HG02798 (cell line): ENCODE results near the gene TOR1A.
A peak's percentile ranks its signal among the peaks of the same experiment; 100 is the strongest.

Experiments
- ATAC-seq: cut with Tn5 transposase; IDR thresholded peaks from one replicate; pipeline ENCODE4 v1.9.1; 2021; ENCODE audit warnings: mild to moderate bottlenecking; ENCODE audit not compliant: unreplicated experiment, poor library complexity

TOR1A gene

DNA sequence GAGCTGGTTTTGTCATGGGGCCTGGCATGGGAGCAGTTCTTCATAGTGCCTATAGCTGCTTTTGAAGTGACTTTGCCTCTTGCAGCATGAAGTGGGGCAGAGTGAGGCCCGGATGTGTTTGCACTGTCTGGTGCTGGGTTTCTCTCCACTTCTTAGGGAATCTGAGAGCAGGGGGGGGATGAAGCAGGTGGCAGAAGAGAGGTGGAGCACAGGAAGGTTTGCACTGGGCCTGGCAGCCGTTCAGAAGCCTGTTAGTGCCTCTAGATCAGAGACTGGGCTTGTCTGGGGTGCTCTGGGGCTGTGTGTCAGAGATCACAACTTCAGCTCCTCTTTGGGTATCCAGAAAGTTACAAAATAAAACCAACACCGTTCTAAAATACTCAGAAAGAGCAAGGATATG is 29.7 kb upstream of the TOR1A start:
- no peak for ATAC-seq

- ATAC-seq: no peak
These were observed 28.6 kb upstream of the TOR1A start for GRCh38 chr9:129852579-129852978.

GRCh38 chr9:129851821-129852220 is 27.9 kb upstream of the TOR1A start:
- ATAC-seq: no peak

DNA sequence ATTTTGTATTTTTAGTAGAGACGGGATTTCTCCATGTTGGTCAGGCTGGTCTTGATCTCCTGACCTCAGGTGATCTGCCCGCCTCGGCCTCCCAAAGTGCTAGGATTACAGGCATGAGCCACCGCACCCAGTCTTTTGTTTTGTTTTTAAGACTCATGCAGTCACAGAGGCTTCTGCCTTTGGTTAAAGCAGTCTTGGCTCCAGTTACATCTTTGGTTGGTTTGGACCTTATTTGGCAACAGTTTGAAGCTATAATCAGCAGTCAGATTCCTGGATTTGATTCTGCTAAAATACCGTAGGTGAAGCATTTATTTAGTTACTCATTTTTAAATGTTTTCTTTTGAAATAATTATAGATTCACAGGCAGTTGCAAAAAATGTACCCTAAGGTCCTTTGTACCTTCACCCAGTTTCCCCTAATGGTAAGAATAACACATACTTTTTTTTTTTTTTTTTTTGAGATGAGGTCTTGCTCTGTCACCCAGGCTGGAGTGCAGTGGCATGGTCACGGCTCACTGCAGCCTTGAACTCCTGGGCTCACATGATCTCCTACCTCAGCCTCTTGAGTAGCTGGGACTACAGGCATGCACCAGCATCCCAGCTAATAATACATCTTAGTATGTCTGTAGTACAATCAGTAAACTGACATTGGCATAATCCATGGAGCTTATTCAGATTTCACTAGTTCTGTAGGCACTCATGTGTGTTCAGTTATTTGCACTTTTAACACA is 27.1 kb upstream of the TOR1A start:
- ATAC-seq: no peak

- no peak for ATAC-seq
These were observed 26.0 kb upstream of the TOR1A start for GRCh38 chr9:129849901-129850300.

DNA sequence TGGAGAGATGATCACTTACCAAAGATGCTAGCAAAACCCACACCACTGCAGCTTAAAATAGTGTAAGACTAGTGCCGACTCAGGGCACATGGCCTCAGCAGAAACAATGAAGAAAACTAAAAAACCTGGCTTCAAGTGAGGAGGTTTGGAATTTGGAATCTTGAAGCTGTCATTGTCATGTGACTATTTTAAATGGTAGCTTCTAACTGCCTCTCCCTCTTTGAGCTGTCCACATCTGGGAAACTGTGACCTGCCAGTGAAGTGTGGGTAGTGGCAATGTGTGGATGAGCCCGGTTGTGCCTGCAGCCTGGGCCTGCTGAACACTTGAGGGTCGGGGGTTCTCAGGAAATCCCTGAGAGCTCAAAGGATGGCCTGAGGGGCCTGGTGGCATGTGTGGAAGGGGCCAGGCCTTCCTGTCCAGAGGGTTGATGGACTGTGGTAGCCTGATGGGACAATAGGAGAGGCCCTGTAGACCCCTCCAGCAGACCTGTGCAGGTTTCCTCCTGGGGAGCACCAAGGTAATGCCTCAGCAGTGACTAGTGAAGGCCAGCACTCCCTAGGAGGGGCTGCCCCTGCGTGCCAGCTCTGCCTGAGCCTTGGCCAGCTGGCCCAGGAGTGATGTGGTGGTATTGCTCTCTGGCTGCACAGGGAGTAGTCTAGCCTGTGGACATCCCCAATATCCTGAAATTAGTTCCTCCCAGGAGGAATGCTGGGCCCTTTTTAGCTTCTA is 24.9 kb upstream of the TOR1A start:
- ATAC-seq: no peak

- no peak for ATAC-seq
These were observed 21.4 kb upstream of the TOR1A start for GRCh38 chr9:129845373-129845772.

DNA sequence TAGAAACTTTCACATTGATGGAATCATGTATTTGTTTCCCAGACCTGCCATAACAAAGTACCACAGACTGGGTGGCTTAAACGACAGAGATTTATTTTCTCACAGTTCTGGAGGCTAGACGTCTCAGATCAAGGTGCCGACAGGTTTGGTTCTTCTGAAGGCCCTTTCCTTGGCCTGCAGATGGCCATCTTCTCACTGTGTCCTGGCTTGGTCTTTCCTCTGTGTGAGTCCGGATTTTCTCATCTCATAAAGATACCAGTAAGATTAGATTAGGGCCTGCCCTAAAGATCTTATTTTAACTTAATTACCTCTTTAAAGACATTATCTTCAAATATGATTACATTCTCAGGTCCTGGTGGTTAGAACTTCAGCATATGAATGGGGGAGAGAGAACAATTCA is 17.1 kb upstream of the TOR1A start:
- no peak for ATAC-seq

DNA sequence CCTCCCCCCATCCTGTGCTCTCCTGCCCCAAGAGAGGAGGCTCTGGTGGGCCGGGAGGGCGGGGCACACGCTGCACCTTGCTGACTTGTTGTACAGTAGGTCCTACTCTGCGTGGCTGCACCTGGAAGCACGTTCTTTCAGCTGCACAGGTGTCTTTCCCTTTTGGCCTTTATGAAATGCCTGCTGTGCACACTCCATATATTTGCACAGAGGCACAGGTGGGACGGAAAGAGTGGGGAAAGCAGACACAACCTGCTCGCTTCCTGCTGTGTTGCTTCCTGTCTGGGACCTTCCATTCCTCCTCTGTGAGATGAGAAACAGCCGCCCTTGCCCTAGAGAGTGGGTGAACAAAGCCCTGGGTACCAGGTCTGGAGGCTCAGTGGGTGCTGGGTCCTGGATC is 16.1 kb upstream of the TOR1A start:
- ATAC-seq: no peak

- ATAC-seq: no peak
These were observed 15.5 kb upstream of the TOR1A start for GRCh38 chr9:129839324-129840023.

DNA sequence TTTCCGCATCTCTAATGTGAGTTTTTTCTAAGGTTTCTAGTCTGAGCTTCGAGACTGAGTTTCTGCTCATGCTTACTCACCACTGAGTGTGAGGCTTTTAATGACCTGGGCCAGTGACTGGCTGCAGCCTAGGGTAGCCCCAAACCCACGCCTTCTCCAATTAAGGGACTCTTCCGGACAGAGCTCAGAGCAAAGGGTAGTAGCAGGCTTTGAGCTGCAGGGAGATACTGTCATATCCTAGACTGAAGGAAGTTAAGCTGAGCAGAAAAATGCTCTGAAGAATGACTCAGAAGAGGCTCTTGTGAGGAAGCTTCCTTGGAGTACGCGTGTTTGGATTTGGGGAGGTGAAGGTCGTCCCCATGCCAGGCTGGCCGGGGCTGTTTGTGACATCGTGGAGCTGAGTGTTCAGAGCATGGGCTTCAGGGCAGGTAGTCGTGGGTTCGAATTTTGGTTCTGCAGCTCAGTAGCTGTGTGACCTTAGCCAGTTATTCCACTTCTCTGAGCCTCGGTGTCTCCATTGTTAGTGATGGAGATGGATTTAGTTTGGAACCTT is 14.8 kb upstream of the TOR1A start:
- ATAC-seq: no peak

GRCh38 chr9:129836311-129837007 is 12.5 kb upstream of the TOR1A start:
- ATAC-seq: no peak

DNA sequence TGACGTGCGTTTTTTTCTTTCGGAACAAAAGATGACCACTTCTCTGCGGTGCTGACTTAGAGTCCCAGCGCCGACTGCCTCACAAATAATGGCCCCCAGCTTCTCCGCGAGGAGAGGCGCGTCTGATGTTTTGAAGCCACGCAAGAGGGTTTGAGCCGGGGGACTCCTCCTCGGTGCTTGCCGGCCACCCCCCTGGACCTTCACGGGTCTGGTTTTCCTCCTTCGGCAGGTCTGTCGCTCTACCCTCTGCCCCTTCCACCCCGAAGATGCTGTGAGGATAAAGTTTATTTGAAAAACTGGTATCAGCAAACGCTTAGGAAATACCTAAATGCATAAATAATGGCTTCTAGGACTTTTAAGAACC is 11.9 kb upstream of the TOR1A start:
- ATAC-seq: peak; percentile 1

GRCh38 chr9:129835128-129835859 is 11.4 kb upstream of the TOR1A start, which contains the start of the genes C9orf78 and USP20:
Gene C9orf78, minus strand, starts transcription at chr9:129835275. Its CDS starts 54 bp downstream, at chr9:129835221.
Gene USP20, plus strand, starts transcription at chr9:129835458. Its CDS starts 17,098 bp downstream, at chr9:129852556.
- ATAC-seq: peak; percentile 97

DNA sequence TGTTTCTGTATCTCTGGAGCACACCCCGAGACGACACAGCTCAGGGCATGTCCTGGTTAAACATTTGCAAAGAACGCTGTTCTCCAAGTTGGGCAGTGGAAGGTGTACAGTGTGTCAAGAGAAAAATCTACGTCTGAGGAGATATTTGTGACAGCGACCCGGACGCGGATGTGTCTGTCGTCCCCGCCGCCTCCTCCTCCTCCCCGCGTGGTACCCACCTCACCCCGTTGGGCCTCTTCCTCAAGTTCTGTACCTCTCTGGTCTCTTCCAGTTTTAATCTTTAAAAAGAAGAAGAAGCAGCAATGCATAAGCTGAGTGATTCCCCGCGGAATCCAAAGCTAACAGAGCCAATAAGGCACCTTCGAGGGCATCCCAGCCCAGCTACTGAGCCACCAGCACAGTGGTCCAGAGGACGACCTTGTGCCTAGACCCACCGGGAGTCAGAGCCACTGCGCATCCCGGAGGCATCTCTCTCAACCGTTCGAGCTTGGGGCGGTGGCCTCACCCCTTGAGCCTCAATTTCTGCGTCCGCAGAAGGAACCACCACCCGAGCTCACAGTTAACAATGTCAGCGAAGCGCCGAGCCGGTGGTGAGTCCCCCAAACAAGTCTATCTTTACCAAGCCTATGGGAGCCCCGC is 10.7 kb upstream of the TOR1A start:
- ATAC-seq: no peak

GRCh38 chr9:129832982-129833381 is 9.0 kb upstream of the TOR1A start:
- no peak for ATAC-seq

DNA sequence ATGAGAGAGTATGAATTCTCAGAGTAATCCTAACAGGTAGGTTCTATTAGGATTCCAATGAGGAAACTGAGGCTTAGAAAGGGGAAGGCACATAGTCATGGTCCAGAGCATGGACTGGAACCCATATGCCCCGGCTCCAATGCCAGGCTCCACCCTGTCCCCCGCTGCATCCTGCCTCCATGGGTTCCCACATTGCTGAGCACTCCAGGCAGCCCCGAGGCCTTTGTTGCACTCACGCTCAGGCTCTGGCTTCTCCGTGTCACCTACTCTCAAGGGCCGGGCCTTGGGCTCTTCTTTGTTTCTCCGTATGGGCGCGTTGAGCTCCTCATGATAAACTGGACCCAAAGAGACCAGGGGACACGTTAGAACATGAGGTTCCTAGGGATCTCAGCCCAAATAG is 5.0 kb upstream of the TOR1A start:
- no peak for ATAC-seq

GRCh38 chr9:129828051-129828450 is 4.1 kb upstream of the TOR1A start:
- ATAC-seq: no peak

- ATAC-seq: no peak
These were observed 2.8 kb upstream of the TOR1A start for GRCh38 chr9:129826759-129827158.
